HG02884 (cell line): ENCODE measurements around the gene RBCK1.
A peak's percentile ranks its signal among the peaks of the same experiment; 100 is the strongest.

Experiments
- ATAC-seq: cut with Tn5 transposase; IDR thresholded peaks from one replicate; pipeline ENCODE4 v1.9.1; 2021; ENCODE audit warnings: mild to moderate bottlenecking, moderate library complexity; ENCODE audit not compliant: unreplicated experiment

RBCK1 gene

DNA sequence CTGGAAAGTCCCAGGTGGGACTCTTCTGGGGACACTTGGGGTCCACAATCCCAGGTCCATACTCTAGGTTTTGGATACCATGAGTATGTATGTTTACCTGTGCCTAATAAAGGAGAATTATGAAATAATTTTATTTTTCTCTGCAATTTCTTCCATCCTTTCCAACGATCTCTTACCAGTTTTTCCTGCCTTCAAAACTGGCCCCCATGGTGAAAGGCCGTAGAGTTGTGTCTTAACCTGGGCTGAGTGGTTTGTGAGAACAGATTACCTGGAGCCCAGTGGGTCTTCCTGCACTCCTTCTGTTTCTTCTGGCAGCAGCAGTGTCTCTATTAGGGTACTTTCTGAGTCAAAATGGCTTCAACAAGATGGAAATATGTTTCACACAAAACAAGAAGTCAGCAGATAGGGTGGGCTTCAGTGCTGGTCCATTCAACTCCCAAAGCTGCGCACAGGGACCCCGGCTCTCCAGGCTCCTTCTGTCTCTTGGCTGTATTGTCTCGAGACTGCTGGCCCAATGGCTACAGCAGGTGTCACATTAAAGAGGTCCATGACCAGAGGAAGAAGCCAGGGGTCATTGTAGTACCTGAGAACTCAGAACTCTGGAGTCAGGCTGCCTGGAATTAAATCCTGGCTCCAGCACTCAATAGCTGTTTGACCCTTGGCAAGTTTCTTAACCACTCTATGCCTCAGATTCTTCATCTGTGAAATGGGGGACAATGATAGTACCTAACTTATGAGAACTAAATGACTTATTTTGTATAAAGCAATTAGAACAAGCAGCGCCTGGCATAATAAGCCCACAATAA lies 10.5 kb upstream of the RBCK1 start:
- no peak for ATAC-seq

DNA sequence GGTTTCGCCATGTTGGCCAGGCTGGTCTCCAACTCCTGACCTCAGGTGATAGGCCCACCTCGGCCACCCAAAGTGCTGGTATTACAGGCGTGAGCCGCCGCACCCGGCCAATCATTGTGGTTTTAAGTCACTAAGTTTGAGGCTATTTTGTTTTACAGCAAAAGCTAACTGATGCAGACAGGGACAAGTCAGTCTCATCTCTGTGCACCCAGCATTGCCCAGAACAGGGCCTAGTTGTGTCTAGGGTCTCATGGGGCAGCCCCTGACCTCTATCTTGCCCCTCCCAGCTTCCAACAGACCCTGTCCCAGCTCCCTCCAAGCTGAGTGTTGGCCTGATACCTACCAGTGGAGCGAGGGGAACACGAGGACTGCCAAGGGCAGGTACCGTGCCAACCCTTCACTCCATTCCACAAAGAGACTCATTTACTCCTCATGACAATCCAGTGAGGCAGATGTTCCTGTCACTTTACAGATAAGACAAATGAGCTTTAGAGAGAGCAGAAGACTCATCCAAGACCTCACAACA lies 8.9 kb upstream of the RBCK1 start:
- no peak for ATAC-seq

GRCh38 chr20:400128-400453 lies 8.0 kb upstream of the RBCK1 start:
- ATAC-seq, result no peak

DNA sequence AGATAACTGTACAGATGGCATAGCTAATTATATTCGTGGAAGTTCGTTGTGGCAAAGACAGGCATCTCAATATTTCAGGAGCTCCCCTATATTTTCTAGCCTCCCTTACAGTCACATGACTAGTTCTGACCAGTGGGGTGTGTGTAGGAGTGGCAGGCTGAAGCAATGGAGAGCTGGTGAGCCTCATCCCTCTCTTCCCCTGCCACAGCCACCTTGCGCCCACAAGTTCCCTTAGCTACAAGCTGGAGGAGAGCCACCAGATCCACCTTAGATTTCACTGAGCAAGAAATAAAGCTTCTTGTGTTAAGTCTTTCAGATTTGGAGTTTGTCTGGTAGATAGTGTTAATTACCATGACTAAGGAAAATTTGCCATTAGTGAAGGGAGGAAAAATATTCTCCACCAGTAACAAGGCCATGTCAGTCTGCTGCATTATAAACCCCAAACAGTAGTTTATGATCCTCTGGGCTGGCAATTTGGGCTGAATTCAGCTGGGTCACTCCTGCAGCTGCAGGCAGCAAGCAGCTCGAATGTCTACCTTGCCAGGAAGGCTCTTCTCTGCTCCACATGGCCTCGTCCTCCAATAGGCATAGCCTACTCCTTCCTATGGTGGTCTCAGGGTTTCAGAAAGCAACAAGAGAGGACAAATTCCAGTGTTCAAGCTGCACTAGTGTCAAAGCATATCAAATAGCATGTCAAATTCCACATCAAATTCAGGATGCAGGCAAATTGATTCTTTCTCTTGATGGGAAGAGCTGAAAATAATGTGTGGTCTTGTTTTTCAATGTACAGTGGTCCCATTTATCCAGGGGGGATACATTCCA lies 7.4 kb upstream of the RBCK1 start:
- ATAC-seq, result no peak

DNA sequence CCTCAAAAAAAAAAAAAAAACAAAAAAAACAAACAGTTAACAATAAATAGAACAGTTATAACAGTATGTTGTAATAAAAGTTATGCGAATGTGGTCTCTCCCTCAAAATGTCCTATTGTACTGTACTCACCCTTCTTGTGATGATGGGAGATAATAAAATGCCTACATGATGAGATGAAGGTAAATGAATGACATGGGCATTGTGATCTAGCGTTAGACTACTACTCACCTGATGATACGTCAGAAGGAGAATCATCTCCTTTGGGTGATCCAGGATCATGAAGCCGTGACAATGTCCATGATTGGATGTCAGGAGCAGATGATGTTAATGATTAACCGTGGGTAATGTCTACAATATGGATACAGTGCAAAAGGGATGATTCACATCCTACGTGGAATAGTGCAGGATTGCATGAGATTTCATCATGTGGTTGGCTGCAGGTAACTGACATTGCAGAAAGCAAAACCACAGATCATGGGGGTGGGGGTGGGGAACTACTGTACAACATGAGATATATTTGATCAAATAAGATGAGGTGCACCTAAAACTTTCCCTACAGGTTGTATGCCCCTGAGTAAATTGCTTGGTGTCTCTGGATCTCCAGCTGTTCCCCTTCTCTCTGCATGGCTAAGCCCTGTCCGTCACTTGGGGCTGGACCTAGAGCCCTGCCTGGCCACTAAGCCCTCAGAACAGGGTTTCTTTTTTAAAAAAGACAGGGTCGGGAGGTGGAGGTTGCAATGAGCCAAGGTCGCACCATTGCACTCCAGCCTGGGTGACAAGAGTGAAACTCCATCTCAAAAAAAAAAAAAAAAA lies 6.2 kb upstream of the RBCK1 start:
- no peak for ATAC-seq

- ATAC-seq, result no peak
Observed at GRCh38 chr20:402496-402885, 5.6 kb upstream of the RBCK1 start.

- no peak for ATAC-seq
Observed at GRCh38 chr20:402898-403581, 5.1 kb upstream of the RBCK1 start.

- ATAC-seq, result no peak
Observed at GRCh38 chr20:403582-403957, 4.5 kb upstream of the RBCK1 start.

DNA sequence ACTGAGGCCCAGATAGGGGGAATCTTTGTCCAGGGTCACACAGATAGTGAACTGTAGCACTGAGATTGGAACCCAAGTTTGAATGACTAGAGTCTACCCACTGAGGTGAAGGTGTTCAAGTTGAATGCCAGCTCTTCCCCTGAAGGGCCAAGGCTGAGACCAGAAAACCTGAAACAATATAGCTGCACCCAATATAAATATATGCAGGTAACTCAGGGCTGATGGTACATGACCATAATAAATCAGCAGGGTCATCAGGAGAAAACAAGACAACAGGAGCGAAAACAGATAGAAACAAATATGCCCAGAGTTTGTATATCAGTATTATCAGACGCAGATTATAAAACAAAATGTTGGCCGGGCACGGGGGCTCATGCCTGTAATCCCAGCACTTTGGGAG lies 4.0 kb upstream of the RBCK1 start:
- ATAC-seq, result no peak

DNA sequence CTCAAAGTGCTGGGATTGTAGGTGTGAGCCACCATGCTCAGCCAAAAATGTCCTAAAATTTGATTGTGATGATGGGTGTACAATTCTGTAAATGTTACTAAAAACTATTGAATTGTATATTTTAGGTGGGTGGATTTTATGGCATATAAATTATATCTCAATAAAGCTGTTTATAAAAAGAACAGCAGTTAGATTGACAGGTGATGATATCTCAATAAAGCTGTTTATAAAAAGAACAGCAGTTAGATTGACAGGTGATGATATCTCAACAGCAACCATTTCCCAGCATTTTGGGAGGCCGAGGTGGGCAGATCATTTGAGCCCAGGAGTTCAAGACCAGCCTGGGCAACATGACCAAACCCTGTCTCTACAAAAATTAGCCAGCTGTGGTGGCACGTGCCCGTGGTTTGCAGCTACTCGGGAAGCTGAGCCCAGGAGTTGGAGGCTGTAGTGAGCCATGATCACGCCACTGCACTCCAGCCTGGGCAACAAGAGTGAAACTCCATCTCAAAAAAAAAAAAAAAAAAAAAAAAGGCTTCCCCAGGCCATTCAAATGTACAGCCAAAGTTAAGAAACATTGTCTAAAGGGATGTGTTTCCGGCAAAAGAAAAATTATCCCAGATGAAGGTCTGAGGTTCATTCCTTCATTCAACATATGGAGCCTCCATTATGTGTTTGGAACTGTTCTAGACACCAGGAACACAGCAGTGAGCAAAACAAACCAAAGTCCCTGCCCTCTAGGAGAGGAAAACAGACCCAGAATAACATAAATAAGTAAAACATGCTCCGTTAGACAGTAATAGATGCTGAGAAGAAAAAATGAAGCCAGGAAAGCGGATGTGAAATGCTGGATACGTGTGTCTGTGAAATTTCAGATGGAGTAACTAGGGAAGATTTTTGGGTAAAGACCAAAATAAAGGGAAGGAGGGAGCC lies 1.6 kb upstream of the RBCK1 start:
- ATAC-seq, result no peak

- ATAC-seq, result peak; percentile 58
Observed at GRCh38 chr20:407133-407952, 756 bp upstream of the RBCK1 start.

DNA sequence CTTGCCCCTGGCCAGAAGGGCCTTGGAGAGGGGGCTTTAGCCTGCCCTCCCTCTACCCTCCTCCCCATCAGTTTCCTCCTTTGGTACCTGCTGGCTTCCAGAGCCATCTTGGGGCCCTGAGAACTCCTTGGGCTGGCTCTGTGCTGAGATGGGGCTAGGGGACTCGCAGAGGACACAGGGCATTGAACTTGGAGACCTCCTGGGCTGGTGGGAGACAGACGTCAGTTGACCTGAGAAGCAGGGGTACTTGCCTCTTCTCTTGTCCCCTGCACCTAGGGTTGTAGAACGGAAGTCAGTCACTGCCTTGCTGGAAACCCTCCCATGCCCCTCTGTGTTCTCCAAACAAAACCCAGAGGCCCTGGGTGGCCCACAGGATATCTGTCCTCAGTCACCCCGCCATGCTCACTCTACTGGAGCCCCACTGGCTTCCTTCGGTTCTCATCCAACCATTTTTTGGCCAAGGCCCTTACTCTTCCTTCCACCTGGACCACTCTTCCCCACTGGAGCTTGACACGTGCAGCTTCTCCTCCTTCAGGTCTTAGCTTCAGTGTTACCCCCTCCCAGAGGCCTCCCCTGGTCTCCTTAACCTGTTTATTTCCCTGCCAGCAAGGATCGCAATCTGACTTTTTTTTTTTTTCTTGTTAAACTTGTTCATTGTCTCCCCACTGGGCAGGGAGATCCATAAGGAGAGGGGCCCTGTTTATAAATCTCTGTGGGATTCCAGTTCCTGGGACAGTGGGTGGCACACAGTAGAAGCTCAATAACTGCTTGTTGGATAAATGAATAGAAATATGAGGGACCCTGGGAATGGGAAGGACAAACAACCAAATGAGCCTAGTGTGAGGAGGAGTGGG lies 971 bp downstream of the RBCK1 start:
- ATAC-seq, result no peak

- no peak for ATAC-seq
Observed at GRCh38 chr20:409697-410559, 1.8 kb downstream of the RBCK1 start.

- no peak for ATAC-seq
Observed at GRCh38 chr20:412081-412480, 4.0 kb downstream of the RBCK1 start.

- no peak for ATAC-seq
Observed at GRCh38 chr20:414161-414560, 6.1 kb downstream of the RBCK1 start.

- ATAC-seq, result no peak
Observed at GRCh38 chr20:415820-416322, 7.8 kb downstream of the RBCK1 start.
